Activated CD4-positive, alpha-beta T cell treated with anti-CD3 and anti-CD28 coated beads for 36 hours (primary cell): ENCODE measurements around the gene CDH5. TPM values are rescaled to one million over a fixed set of nuclear protein-coding genes. Genes with fewer than 3 reads are reported as not detected.

Experiments
- ATAC-seq: fragments of 200-7000 bp; cut with Tn5 transposase; one replicate; pipeline ENCODE4 v1.10.0; 2021; ENCODE audit warnings: mild to moderate bottlenecking, moderate library complexity
- CTCF ChIA-PET: fragments of 350-600 bp; sonication (Branson Sonifier 250); formaldehyde crosslinking; loops from one replicate; lab custom pipeline; 2021; ENCODE audit warnings: antibody characterized with exemption; lab: Charles Lee
- POLR2A ChIA-PET: fragments of 350-600 bp; sonication (Branson Sonifier 250); formaldehyde crosslinking; loops from one replicate; lab custom pipeline; 2021; ENCODE audit warnings: antibody characterized with exemption, inconsistent platforms; lab: Charles Lee
- DNase-seq: peaks from one replicate; pipeline ENCODE4 v3.0.0-alpha.2; 2020
- H3K27ac Mint-ChIP-seq: one replicate; pipeline ENCODE4 v1.8.0; 2021; ENCODE audit warnings: mixed read lengths
- H3K27me3 Mint-ChIP-seq: one replicate; pipeline ENCODE4 v1.8.0; 2021; ENCODE audit warnings: mixed read lengths
- H3K36me3 Mint-ChIP-seq: one replicate; pipeline ENCODE4 v1.8.0; 2021; ENCODE audit warnings: low read depth, mixed read lengths
- H3K4me1 Mint-ChIP-seq: one replicate; pipeline ENCODE4 v1.8.0; 2021; ENCODE audit warnings: mixed read lengths
- H3K4me3 Mint-ChIP-seq: one replicate; pipeline ENCODE4 v1.8.0; 2021; ENCODE audit warnings: mild to moderate bottlenecking, moderate library complexity, mixed read lengths
- H3K9me3 Mint-ChIP-seq: one replicate; pipeline ENCODE4 v1.8.0; 2021; ENCODE audit warnings: low read depth, mixed read lengths
- intact Hi-C, 2 experiments: fragments of 100-400 bp; cut with DNase I in 1 of 2; cut with micrococcal nuclease in 1 of 2; formaldehyde crosslinking; loops; one replicate each; pipeline versions ENCODE4 v1.14.2 to v1.15.1; 2022 to 2024; cut with DNase I, micrococcal nuclease
- total RNA-seq, 2 experiments: library from RNA; stranded (reverse); gene quantifications; one replicate each; pipeline ENCODE4 v1.2.3, GENCODE V29; 2021

CDH5 gene
- total RNA-seq, 2 experiments from 2014 or later: not detected

- no peak overlapping the region for H3K4me3 Mint-ChIP-seq
- no peak overlapping the region for H3K27ac Mint-ChIP-seq
- DNase-seq (no peak), ATAC-seq (no peak)
- no peaks in the 10 kb centered on the region for H3K9me3 Mint-ChIP-seq
- H3K4me1 Mint-ChIP-seq: no peaks in the 10 kb centered on the region
- peaks cover 1% of the 10 kb centered on the region for H3K27me3 Mint-ChIP-seq
- intact Hi-C loops: no loop called here
- CTCF ChIA-PET: no interaction called here
- POLR2A ChIA-PET: no interaction called here
- H3K36me3 Mint-ChIP-seq: no peaks in the 10 kb centered on the region
These were observed 20.4 kb downstream of the CDH5 start for GRCh38 chr16:66386629-66387622.

- ChIA-PET CTCF (no interaction called here), POLR2A (no interaction called here)
- Mint-ChIP-seq H3K4me3 (no peak overlapping the region), H3K36me3 (no peaks in the 10 kb centered on the region), H3K27me3 (peaks cover 1% of the 10 kb centered on the region), H3K4me1 (no peaks in the 10 kb centered on the region), H3K27ac (no peak overlapping the region), H3K9me3 (no peaks in the 10 kb centered on the region)
- ATAC-seq (no peak), DNase-seq (no peak)
- intact Hi-C loops: no loop called here
These were observed 21.4 kb downstream of the CDH5 start for GRCh38 chr16:66387817-66388332.

GRCh38 chr16:66388350-66389139 is 22.1 kb downstream of the CDH5 start:
- H3K4me1 Mint-ChIP-seq: no peaks in the 10 kb centered on the region
- intact Hi-C loops: no loop called here
- no peaks in the 10 kb centered on the region for H3K36me3 Mint-ChIP-seq
- DNase-seq: no peak
- no peaks in the 10 kb centered on the region for H3K9me3 Mint-ChIP-seq
- H3K27me3 Mint-ChIP-seq: peaks cover 1% of the 10 kb centered on the region
- ChIA-PET POLR2A (no interaction called here), CTCF (no interaction called here)
- ATAC-seq: no peak
- no peak overlapping the region for H3K27ac Mint-ChIP-seq
- no peak overlapping the region for H3K4me3 Mint-ChIP-seq

- intact Hi-C loops: no loop called here
- no peaks in the 10 kb centered on the region for H3K9me3 Mint-ChIP-seq
- DNase-seq (no peak), ATAC-seq (no peak)
- ChIA-PET POLR2A (no interaction called here), CTCF (interaction anchor here (1.1 kb wide), 2 partner anchors 48 to 219 kb away, joined by 3 read pairs; no protein-coding TSS in a partner anchor)
- no peak overlapping the region for H3K27ac Mint-ChIP-seq
- no peak overlapping the region for H3K4me3 Mint-ChIP-seq
- H3K4me1 Mint-ChIP-seq: no peaks in the 10 kb centered on the region
- no peaks in the 10 kb centered on the region for H3K27me3 Mint-ChIP-seq
- no peaks in the 10 kb centered on the region for H3K36me3 Mint-ChIP-seq
These were observed 23.0 kb downstream of the CDH5 start for GRCh38 chr16:66389256-66390176.

GRCh38 chr16:66390346-66391108 is 24.0 kb downstream of the CDH5 start:
- DNase-seq (no peak), ATAC-seq (no peak)
- POLR2A ChIA-PET: no interaction called here
- CTCF ChIA-PET: interaction anchor here (1.1 to 1.4 kb wide), 3 partner anchors 49 to 218 kb away, joined by 3 read pairs; no protein-coding TSS in a partner anchor
- Mint-ChIP-seq H3K36me3 (no peaks in the 10 kb centered on the region), H3K4me1 (no peaks in the 10 kb centered on the region), H3K27me3 (no peaks in the 10 kb centered on the region), H3K9me3 (no peaks in the 10 kb centered on the region), H3K4me3 (no peak overlapping the region), H3K27ac (no peak overlapping the region)
- intact Hi-C loops: no loop called here

GRCh38 chr16:66391726-66392670 is 25.5 kb downstream of the CDH5 start:
- ChIA-PET CTCF (interaction anchor here (0.6 to 1.8 kb wide), 5 partner anchors 13 to 197 kb away, joined by 3 to 7 read pairs (median 3); no protein-coding TSS in a partner anchor), POLR2A (no interaction called here)
- Mint-ChIP-seq H3K4me1 (no peaks in the 10 kb centered on the region), H3K4me3 (no peak overlapping the region), H3K27ac (no peak overlapping the region), H3K9me3 (no peaks in the 10 kb centered on the region), H3K27me3 (no peaks in the 10 kb centered on the region), H3K36me3 (no peaks in the 10 kb centered on the region)
- intact Hi-C loops: no loop called here
- no peak for ATAC-seq
- DNase-seq: no peak

GRCh38 chr16:66395806-66396555 is 29.5 kb downstream of the CDH5 start:
- ATAC-seq (no peak), DNase-seq (no peak)
- Mint-ChIP-seq H3K4me1 (no peaks in the 10 kb centered on the region), H3K36me3 (no peaks in the 10 kb centered on the region), H3K27me3 (peaks cover 4% of the 10 kb centered on the region), H3K27ac (no peak overlapping the region), H3K4me3 (no peak overlapping the region), H3K9me3 (no peaks in the 10 kb centered on the region)
- intact Hi-C loops: no loop called here
- CTCF ChIA-PET: interaction anchor here (0.9 to 1.9 kb wide), 3 partner anchors 10 to 106 kb away, joined by 3 to 5 read pairs (median 3); no protein-coding TSS in a partner anchor
- POLR2A ChIA-PET: no interaction called here

- intact Hi-C loops: no loop called here
- Mint-ChIP-seq H3K4me3 (no peak overlapping the region), H3K27ac (no peak overlapping the region), H3K4me1 (no peaks in the 10 kb centered on the region), H3K9me3 (no peaks in the 10 kb centered on the region), H3K27me3 (peaks cover 4% of the 10 kb centered on the region), H3K36me3 (no peaks in the 10 kb centered on the region)
- CTCF ChIA-PET: interaction anchor here (0.5 kb wide), 1 partner anchor 181 kb away, joined by 3 read pairs; the partner anchor contains the start of gene CMTM2
- ATAC-seq (no peak), DNase-seq (no peak)
- POLR2A ChIA-PET: no interaction called here
These were observed 31.4 kb downstream of the CDH5 start for GRCh38 chr16:66397736-66398433.
